GM12874 (cell line): Measurements from ENCODE around the gene BANP.
A peak's percentile ranks its signal among the peaks of the same experiment; 100 is the strongest.

ENCODE experiments used
- TF ChIP-seq, protein P1 (sequence below): IDR thresholded peaks from 2 replicates; pipeline ENCODE4 v1.5.1; 2011; ENCODE audit warnings: low read depth, mild to moderate bottlenecking, control low read depth, low read length, moderate library complexity; ENCODE audit not compliant: insufficient read depth

Gene BANP

DNA sequence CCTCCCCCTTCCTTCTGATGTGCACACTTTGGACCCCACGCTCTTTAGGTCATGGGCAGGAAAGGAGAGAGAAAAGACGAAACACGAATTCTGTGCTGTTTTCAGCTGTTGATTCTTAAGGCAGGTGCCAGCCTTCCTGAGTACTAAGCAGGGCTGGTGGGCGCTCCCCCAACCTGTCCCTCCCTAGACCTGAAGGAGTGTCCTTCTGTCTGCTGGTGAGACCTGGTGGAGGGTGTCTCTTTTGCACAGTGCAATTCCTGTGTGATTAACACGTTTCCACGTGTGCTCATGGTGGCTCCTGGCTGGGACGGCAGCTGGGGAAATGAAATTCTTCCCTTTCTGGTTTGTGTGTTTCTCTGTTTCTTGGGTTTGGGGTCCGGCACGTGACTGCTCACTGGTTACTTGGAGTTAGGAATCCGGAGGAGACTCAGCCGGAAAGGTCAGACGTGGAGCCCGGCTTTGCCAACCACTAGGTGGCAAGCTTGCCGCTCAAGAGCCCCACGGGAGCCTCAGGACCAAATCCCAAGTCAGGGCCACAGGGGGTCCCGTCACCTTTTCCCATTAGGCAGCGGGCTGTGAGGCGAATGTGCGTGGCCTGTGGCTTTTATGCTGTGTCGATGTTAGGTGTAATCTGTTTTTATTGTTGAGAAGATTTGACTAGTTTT lies 32.0 kb downstream of the BANP start:
- TF ChIP-seq, protein P1, sequence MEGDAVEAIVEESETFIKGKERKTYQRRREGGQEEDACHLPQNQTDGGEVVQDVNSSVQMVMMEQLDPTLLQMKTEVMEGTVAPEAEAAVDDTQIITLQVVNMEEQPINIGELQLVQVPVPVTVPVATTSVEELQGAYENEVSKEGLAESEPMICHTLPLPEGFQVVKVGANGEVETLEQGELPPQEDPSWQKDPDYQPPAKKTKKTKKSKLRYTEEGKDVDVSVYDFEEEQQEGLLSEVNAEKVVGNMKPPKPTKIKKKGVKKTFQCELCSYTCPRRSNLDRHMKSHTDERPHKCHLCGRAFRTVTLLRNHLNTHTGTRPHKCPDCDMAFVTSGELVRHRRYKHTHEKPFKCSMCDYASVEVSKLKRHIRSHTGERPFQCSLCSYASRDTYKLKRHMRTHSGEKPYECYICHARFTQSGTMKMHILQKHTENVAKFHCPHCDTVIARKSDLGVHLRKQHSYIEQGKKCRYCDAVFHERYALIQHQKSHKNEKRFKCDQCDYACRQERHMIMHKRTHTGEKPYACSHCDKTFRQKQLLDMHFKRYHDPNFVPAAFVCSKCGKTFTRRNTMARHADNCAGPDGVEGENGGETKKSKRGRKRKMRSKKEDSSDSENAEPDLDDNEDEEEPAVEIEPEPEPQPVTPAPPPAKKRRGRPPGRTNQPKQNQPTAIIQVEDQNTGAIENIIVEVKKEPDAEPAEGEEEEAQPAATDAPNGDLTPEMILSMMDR: 0 out of 2 replicates have a peak, but pooled peaks have one; percentile 12

DNA sequence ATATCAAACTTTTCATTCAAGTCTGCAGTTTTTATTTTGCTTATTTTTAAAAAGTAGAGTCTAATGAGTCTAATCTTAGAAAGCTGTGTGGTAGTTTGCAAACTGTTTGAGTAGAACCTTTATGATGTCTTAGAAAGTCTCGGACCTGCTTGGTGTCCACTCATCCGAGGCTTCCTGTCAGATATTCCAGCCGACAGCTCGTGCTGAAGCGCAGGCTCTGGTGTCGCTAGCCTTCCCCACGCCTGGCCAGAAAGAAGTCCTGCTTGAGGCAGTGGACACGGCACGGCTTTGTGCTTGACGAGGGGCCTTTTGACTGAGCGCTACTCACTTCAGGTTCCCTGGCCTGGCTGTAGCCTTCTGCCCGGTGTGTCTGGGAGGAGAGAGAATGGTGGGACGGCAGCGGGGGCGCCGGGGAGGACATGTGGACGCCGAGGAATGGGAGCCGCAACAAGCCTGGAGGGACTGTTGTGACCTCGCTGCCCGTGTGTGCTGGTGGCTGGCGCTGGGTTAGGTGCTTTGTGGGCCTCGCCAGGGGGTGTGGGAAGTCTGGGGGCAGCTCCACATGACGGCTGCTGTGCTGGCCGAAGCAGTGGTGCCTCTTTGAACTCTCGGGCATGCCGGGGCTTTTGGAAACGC lies 33.5 kb downstream of the BANP start:
- TF ChIP-seq, protein P1: no peak

DNA sequence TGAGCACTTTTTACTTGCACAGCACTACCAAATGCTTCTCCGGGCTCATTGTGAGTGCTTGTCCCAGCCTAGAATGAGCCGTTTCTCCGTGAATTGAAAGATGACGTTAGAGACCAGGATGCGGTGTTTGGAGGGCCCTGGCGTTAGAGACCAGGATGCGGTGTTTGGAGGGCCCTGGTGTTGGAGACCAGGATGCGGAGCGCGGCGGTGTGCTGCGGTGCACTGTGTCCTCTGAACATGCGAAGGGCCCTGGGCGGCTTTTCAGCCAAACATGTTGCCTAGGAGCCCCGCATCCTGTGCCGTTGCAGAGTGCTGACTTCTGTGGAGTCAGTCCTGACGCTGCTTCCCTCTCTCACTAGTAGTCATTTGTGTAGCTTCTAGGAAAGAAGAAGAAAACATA lies 42.7 kb downstream of the BANP start:
- TF ChIP-seq, protein P1: no peak

DNA sequence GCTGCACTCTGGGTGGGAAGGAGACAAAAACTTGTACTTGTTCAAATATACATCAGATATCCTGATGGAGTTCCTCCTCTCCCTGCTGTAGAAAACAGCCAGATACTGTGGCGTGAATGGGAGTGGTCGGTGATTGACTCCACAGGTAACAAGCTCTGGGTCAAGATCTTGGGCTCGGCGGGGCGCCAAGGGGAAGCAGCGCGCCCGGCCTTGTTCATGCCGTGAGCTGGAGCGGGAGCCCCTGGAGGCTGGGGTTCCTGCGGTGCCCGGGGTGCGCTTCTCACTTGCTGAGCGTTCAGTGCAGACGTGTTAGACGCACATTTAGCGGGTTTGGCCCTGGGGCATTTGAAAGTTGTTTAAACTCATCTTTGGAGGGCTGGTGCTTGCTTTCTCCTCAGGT lies 44.4 kb downstream of the BANP start:
- TF ChIP-seq, protein P1: no peak

DNA sequence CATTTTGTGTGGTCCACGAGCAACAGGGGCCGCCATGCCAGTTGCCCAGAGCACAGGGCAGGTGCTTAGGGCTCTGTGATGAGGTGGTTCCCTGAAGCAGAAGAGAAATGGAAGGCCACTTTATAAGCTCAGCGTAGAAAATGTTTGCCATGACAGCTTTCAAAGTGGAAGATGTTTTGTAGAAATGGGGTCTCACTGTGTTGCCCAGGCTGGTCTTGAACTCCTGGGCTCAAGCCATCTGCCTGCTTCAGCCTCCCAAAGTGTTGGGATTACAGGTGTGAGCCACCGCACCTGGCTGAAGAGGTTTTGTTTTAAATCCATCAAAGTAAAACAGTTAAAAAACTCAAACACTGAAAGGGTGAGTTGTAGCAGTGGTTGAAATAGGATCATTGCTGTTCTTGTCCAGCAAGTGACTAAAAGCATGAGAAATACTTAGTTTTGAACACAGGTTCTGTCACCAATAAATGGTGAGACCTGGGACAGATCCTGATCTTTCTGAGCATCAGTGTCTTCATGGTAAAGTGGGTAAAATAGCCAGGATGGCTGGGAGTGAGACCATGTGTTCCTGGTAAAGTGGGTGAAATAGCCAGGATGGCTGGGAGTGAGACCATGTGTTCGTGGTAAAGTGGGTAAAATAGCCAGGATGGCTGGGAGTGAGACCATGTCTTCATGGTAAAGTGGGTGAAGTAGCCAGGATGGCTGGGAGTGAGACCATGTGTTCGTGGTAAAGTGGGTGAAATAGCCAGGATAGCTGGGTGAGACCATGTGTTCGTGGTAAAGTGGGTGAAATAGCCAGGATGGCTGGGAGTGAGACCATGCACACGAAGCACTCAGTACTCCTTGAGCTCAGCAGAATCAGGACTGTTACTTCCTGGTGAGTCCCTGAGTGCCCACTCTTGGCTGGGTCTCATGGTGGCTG lies 46.0 kb downstream of the BANP start:
- TF ChIP-seq, protein P1: no peak

GRCh38 chr16:88002211-88002610 lies 51.0 kb downstream of the BANP start:
- TF ChIP-seq, protein P1: no peak

DNA sequence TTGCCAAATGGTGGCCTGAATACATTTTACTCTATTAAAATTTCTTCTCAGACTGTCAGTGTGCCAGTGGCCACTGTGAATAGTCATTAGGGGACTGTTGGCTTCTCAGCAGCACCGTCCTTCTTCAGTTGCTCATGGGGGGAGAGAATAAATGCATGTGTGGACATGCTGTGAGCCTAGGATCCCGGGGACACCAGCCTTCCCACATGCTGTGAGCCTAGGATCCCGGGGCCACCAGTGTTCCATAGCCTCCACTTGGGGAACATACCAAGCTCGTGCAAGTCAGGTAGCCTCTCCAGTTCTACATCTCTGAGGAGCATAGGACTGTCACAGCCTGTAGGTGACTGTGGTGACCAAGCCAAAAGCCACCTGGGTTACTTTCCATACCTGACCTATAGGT lies 51.5 kb downstream of the BANP start:
- TF ChIP-seq, protein P1: no peak
